C4-2B (cell line): ENCODE results near the gene FEN1.

Source experiments
- ZFX ChIP-seq: fragments of 450-650 bp; IDR thresholded peaks from 2 replicates; pipeline ENCODE4 v1.6.1; 2017
- TF ChIP-seq, protein P1 (sequence below): fragments of 450-650 bp; conservative IDR thresholded peaks from 2 replicates; pipeline ENCODE4 v1.5.1; 2017; ENCODE audit warnings: mild to moderate bottlenecking

DNA sequence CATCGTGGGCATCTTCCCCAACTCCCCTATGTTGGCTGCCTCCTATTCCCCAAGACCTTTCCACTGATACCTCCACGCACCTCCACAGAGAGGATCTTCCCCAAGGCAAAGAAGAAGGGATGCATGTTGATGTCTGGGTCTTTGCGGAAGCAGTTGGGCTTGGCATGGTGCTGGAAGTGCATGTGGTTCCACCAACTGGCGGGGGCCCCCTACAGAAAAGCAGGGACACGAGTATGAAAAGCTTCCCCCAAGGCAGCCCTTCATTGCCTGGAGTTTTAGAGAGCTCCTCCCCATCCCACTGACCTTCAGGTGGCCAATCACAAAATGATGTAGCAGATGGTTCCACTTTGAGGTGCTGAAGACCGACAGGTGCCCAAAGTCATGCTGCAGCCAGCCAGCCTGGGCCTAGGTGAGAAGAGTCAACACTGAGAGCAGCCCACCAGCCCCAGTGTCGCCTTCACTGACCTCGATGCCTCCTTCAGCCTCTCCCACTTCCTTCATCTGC, 18.0 kb downstream of the FEN1 start:
- TF ChIP-seq, protein P1, sequence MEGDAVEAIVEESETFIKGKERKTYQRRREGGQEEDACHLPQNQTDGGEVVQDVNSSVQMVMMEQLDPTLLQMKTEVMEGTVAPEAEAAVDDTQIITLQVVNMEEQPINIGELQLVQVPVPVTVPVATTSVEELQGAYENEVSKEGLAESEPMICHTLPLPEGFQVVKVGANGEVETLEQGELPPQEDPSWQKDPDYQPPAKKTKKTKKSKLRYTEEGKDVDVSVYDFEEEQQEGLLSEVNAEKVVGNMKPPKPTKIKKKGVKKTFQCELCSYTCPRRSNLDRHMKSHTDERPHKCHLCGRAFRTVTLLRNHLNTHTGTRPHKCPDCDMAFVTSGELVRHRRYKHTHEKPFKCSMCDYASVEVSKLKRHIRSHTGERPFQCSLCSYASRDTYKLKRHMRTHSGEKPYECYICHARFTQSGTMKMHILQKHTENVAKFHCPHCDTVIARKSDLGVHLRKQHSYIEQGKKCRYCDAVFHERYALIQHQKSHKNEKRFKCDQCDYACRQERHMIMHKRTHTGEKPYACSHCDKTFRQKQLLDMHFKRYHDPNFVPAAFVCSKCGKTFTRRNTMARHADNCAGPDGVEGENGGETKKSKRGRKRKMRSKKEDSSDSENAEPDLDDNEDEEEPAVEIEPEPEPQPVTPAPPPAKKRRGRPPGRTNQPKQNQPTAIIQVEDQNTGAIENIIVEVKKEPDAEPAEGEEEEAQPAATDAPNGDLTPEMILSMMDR: no peak
- TF ChIP-seq ZFX: no peak
